Hematopoietic multipotent progenitor cell (in vitro differentiated cells): Measurements from ENCODE around the gene PSG2. TPM values are rescaled to one million over a fixed set of nuclear protein-coding genes. Genes with fewer than 3 reads are reported as not detected.
"Not testable (repeated sequence)": the region's sequence is repeated elsewhere in the genome, so short reads cannot be mapped to it uniquely, and the experiment has no call there.

ENCODE experiments used
- DNase-seq, 3 donors: peaks; one replicate each; pipeline ENCODE4 v3.0.0-alpha.2; 2011 to 2015; ENCODE audit warnings: low read depth in 2 of 3, low spot score in 2 of 3
- total RNA-seq: library from RNA; depleted of rRNA; stranded (reverse); fragments of >200 nt; gene quantifications from one replicate; pipeline ENCODE4 v1.2.3, GENCODE V29; 2012

Gene PSG2
- total RNA-seq, 1 donor, result not detected

- not testable (repeated sequence) for DNase-seq
Observed at GRCh38 chr19:43083721-43084120, 1.2 kb upstream of the PSG2 start.

GRCh38 chr19:43078311-43078710 is 4.2 kb downstream of the PSG2 start:
- no peak for DNase-seq

- DNase-seq, result not testable (repeated sequence)
Observed at GRCh38 chr19:43077881-43078280, 4.6 kb downstream of the PSG2 start.

- not testable (repeated sequence) for DNase-seq
Observed at GRCh38 chr19:43062418-43062817, 20.1 kb downstream of the PSG2 start.

GRCh38 chr19:43061326-43061725 is 21.2 kb downstream of the PSG2 start:
- DNase-seq, result not testable (repeated sequence)

- DNase-seq, result not testable (repeated sequence)
Observed at GRCh38 chr19:43060254-43060653, 22.2 kb downstream of the PSG2 start.

GRCh38 chr19:43059482-43059881 is 23.0 kb downstream of the PSG2 start:
- DNase-seq, result not testable (repeated sequence)

GRCh38 chr19:43058440-43058839 is 24.1 kb downstream of the PSG2 start:
- not testable (repeated sequence) for DNase-seq

- not testable (repeated sequence) for DNase-seq
Observed at GRCh38 chr19:43047966-43048365, 34.5 kb downstream of the PSG2 start.

- not testable (repeated sequence) for DNase-seq
Observed at GRCh38 chr19:43046578-43046977, 35.9 kb downstream of the PSG2 start.

- DNase-seq, result not testable (repeated sequence)
Observed at GRCh38 chr19:43043492-43044180, 38.9 kb downstream of the PSG2 start.

GRCh38 chr19:43031645-43032044 is 50.9 kb downstream of the PSG2 start:
- DNase-seq, result not testable (repeated sequence)

- DNase-seq, result no peak
Observed at GRCh38 chr19:43028866-43029265, 53.6 kb downstream of the PSG2 start.

GRCh38 chr19:43027985-43028384 is 54.5 kb downstream of the PSG2 start:
- not testable (repeated sequence) for DNase-seq

- DNase-seq, result not testable (repeated sequence)
Observed at GRCh38 chr19:43027061-43027460, 55.4 kb downstream of the PSG2 start.

GRCh38 chr19:43026369-43026768 is 56.1 kb downstream of the PSG2 start, which contains the start of gene PSG11:
Gene PSG11, minus strand, starts transcription at chr19:43026469. Its CDS starts 97 bp downstream, at chr19:43026372.
- not testable (repeated sequence) for DNase-seq

- not testable (repeated sequence) for DNase-seq
Observed at GRCh38 chr19:43022098-43022497, 60.4 kb downstream of the PSG2 start.

GRCh38 chr19:43021629-43022028 is 60.9 kb downstream of the PSG2 start:
- not testable (repeated sequence) for DNase-seq

GRCh38 chr19:43019588-43019987 is 62.9 kb downstream of the PSG2 start:
- not testable (repeated sequence) for DNase-seq
